ENCODE data around the gene NKD1.
"Not testable (repeated sequence)": the region's sequence is repeated elsewhere in the genome, so short reads cannot be mapped to it uniquely, and the experiment has no call there.

Gene NKD1

GRCh38 chr16:50560903-50561863, 13.0 kb downstream of the NKD1 start:
- DNase-seq, result no peak

GRCh38 chr16:50562657-50563056, 14.5 kb downstream of the NKD1 start:
- DNase-seq, result no peak

GRCh38 chr16:50563989-50564388, 15.8 kb downstream of the NKD1 start:
- no peak for DNase-seq

GRCh38 chr16:50565428-50565827, 17.2 kb downstream of the NKD1 start:
- DNase-seq, result no peak

DNA sequence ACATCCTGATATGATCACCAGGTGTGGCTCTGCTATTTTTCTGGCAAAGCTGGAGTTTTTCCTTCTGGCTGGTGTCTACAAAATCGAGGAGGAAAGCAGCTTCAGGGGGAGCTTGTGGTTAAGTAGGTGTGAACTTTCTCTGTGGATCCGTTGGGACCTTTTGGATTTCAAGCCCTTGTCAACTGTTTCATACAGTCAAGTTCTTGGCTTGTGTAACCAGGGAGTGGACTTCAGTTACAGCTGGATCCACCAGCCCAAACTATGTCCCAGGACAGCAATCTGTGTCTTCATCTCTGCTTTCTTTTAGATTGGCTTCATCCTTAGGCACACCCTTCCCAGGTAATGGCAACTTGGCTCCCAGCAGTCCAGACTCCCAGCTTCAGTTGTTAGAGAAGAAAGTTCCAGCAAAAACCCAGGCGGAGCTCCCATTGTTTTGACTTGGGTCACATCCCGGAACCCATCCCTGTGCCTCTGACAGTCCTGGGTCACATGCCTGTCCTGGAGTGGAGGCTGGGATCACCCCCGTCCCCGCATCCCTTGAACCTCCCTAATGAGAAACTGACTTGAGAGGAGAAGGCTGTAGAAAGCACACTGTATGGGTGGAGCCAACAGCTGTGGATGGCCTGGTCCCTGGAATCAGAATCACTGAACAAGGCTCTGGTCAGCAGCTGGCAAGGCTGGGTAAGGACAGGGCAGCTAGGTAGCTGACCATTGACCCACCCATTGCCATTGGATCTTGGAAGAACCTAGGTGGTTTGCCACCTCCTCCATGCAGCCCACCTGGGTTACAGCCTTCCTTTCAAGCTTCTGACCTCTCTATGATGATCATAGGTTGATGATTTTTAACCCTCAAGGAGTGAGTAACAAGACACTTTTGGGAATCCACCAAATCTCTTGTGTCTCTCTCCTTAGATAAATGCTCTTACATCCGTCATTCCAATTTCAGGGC, 18.1 kb downstream of the NKD1 start:
- no peak for DNase-seq

- DNase-seq, result no peak
Observed at GRCh38 chr16:50567651-50568050, 19.5 kb downstream of the NKD1 start.

GRCh38 chr16:50568187-50568815, 20.1 kb downstream of the NKD1 start:
- no peak for DNase-seq

DNA sequence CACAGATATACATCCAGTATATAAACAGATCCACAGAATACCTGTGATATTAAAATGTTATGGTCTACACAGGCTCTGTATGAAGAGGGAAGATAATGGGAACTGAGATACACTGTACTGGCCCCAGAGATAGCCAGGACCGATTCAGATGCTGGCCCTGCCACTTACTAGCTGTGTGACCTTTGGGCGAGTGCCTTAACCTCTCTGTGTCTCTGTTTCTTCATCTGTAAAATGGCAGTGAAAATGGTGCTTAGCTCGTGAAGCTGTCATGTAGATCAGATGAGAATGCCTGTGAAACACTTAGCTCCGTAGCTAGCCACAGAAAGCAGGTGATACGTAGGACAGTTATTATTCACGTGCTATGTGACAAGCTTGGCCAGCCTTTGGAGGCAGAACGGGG, 22.2 kb downstream of the NKD1 start:
- DNase-seq, result no peak

DNA sequence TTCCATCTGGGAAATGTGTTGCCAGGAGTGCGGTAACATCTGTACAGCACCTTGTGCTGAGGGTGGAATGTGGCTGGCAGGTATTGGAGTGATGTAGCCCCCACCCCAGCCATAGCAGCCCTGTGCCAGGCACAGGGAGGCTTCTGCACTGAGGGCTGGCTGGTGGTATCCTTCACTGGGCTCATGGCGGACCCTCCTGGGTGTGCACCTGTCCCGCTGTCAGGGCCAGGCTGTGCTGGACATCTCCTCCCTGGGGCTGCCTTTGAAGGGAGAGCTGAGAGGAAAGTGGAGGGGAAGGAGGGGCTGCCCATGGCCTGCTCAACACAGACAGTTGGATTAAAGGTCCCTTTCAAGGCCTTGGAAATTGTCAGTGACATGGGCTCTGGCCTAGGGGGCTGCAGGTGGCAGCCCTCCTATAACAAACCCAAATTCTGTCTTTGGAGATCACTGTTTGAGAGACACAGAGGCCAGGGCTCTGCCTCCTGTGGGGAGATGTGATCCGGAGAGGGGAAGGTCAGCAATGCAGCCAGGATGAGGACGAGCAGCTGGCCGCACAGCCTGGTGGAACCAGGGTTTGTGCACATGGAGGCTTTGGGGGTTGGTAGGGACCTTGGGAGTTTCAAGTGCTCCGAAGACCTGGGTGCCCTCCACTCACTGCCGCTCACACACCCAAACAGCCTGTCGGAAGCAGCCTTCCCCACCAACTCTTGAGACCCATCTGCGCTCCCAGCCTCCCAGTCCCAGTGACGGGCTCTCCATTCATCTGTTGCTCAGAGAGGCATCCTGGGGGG, 22.8 kb downstream of the NKD1 start:
- no peak for DNase-seq

- no peak for DNase-seq
Observed at GRCh38 chr16:50571786-50572185, 23.6 kb downstream of the NKD1 start.

DNA sequence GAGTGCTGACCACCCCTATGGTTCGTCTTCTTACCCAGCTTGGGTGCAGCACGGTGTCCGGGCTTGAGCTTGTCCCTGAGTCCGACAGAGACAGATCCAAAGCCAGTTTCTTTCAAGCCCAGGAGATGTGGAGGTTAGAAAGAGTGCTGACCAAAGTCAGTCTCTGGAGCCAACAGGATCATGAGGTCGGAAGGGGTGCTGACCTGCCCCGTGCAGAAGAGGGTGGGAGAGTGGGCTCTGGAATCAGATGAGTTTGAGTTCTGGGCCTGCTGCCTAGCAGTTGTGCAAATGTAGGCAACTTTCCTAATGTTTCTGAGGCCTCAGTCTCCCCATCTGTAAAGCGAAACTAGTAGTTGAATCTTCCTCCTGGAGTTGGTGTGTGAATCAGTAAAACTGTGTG, 24.5 kb downstream of the NKD1 start:
- no peak for DNase-seq

GRCh38 chr16:50573279-50573678, 25.1 kb downstream of the NKD1 start:
- DNase-seq, result no peak

DNA sequence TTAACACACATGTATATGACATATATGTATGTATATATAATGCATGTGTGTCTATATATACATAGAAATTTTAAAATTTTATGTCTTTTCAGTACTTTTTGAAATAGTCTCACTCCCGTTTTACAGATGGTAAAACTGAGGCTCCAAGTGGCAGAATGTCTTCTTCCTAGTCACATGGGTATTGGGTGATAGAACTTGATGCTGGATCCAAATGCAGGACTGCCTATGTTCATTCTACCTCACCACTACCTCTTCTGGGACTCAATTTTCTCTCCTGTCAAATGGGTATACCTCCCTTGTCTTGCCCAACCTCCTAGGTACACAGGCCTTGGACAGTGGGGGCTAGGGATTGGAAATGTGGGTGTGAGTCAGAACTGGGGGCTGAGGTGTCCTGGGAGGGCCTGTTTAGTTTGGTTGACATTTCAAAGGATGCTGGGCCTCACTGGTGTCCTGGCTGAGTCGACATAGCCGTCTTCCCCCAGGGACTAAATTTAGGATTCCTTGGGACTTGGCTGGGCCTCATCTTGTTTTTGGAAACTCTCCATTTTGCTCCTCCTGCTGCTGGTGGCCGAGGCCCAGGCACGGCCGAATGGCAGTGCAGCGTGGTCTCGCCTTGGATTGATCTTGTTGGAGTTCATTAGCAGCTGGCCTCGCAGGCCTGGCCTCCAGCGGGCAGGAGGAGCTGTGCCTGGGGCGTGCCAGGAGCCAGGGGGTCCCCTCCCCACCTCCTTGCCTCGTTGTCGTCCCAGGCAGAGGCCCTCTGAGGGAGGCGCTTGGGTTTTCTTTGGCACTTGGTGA, 25.9 kb downstream of the NKD1 start:
- DNase-seq, result no peak

DNA sequence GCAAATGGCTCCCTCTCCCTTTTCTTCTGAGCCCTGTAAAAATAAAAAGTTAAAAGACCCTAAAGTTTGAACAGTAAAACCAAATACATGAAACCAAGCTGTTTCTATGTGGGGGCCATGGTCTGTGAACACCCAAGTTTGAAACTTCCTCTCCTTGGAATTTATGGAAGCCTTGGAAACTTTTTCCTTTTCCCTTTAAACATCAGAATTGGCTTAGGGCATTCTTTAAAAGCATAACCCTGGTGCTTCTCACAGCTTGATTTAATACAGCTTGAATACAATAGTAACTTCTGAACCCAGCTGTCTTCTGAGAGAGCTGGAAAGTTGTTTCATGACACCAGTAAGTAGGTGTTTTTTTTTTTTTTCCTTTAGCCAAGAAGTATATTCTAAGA, 26.5 kb downstream of the NKD1 start:
- no peak for DNase-seq

- no peak for DNase-seq
Observed at GRCh38 chr16:50575743-50576142, 27.5 kb downstream of the NKD1 start.

GRCh38 chr16:50576403-50577113, 28.4 kb downstream of the NKD1 start:
- no peak for DNase-seq

GRCh38 chr16:50578137-50578536, 29.9 kb downstream of the NKD1 start:
- DNase-seq, result no peak

- not testable (repeated sequence) for DNase-seq
Observed at GRCh38 chr16:50579373-50579772, 31.2 kb downstream of the NKD1 start.

- no peak for DNase-seq
Observed at GRCh38 chr16:50580180-50580798, 32.1 kb downstream of the NKD1 start.

- no peak for DNase-seq
Observed at GRCh38 chr16:50581845-50582244, 33.6 kb downstream of the NKD1 start.
